ENCODE results near the gene IRS1.

Gene IRS1

DNA sequence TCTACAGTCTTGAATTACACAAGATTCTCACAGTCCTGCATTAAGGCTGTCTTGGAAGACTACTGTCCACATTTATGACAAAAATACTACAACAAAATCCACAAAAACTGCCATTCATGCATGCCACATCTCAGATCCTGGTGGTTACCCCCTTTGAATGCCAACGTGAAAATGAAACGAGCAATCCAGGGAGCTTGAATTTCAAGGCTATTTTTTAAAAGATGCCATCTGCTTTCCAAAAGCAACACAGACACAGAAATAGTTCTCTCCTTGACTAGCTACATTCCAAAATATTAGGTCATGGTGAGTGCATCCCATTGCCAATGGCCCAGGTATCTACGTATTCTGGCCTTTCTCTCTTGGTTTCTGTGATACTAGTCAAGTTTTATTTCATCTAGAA is 36.3 kb downstream of the IRS1 start:
- in situ Hi-C loops (cut with HindIII; ENCODE audit: low sequenced_read_pairs): no loop called here

DNA sequence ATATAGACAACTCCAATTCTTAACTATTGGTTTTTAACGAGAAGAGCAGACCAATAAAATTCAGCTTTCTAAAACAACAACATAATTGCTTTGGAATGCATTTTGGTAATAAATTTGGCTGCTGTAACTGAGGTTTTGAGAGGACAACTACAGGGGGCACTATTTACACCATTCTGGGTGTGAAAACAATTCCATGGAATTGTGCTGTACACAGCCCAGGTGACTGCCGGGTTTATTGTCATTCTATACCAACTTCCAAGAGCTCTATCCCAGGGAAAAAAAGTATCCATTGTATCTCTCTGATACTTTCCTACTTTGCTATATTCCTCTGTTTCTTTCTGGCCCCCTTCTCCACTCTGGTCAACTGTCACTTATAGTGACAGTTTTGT is 38.4 kb downstream of the IRS1 start:
- in situ Hi-C loops (cut with HindIII; ENCODE audit: low sequenced_read_pairs): no loop called here

DNA sequence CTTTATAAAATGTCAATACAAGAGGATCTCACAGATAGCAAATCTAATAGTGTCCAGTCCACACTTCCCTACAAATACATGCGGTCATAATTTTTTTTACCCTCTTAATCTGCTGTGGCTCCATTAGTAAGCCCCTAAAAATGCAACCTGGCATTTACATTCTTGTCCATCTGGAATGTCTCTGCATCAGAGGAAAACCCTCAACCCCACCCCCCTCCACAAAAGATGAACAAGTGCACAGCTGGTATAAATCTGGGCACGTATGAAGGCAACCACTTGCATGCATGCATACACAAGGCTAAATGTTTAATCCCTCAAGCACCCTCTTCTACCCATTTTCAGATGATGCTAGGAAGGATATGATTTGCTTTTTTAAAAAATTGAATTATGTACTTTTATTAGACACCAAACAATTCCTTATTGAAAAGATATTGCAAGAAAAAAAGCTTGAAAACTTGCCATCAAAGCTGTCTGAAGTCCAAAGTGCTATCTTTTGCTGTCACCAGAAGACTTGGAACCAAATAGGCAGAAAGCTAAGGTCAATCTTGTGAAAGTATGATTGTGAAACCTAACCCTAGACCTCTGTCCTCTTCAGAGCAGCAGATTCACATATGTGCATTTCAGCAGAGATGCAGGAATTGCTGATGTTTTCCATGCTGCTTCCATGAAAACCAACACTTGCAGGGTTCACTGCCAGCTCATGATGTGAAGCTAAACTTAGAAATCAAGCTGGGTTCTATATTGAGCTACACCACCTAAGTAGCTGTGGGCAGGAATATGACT is 39.0 kb downstream of the IRS1 start:
- in situ Hi-C loops (cut with HindIII; ENCODE audit: low sequenced_read_pairs): no loop called here

DNA sequence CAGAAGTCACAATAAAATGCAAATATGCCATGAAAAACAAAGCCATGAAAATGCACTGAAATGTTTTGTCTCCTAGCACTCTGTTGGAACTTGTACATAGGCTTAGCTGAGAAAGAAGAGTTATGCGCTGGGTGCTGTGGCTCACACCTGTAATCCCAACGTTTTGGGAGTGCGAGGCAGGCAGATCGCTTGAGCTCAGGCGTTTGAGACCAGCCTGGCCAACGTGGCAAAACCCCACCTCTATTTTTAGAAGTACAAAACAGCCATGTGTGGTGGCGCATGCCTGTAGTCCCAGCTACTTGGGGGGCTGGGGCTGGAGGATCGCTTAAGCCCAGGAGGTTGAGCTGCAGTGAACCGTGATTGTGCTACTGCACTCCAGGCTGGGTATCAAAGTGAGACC is 39.9 kb downstream of the IRS1 start:
- in situ Hi-C loops (cut with HindIII; ENCODE audit: low sequenced_read_pairs): no loop called here

DNA sequence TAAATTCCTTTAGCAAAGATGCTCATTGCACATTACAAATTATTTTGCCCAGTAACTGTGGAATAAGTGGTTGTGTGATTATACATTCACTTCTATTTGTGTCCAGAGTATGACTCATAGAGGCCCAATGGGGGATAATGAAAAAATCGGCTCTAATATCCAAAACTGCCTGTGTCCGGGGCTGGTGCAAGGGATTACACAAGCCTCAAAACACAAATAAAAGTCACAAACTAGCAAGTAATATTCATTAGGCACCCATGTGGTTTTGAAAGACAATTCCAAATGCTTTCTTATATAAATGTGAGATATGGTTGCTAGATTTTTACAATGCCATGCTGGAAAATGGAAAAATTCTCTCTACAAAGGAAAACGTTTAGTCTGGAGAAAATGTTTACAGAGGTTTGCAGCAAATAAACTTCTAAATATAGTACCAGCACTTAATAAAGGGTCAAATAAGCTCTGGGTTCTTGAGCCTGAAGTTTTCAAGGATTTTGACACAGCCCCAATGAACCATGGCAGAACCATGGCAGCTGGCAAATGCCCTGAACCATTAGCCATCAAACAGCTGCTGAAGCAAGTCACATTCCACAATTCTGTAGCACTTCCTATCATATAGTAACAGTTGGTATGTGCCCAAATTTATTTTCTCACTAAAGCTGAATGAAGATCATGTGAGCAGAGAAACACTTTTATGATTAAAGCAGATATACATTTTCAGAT is 40.5 kb downstream of the IRS1 start:
- in situ Hi-C loops (cut with HindIII; ENCODE audit: low sequenced_read_pairs): no loop called here

DNA sequence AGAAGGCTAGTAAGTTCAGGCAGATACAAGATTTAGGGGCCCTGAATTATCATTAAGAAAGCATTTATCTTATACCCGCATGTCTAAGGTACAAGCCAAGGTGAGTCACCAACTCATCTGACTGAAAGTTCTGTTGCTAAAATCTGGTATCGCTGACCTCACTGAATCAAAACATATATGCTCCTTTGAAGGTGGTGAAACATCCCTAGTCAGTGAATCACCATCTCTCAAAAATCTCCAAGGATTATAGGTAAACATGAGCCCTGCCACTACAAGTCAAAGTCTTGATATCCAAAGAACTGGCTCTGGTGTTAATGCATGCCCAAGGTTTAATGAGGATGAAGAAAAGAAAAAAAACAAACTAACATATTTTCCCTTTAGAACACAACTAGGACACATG is 43.5 kb downstream of the IRS1 start:
- in situ Hi-C loops (cut with HindIII; ENCODE audit: low sequenced_read_pairs): no loop called here

DNA sequence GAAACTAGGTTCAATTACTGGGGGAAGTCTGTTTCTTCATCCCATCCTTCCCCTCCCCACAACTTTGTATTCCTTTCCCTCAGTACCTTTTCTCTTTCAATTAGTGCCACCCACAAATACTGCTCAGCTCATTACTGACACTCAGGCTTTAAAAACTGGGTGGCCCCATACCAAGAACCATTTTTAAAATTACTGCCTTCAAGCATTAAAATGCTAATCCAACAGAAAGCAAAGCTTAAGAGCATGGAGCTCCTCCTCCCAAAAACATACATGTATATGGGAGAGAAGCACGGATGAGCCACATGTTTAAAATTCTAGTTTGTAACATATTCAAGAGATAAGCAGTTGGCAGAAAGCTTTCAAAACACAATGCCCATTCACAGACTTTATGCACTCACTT is 44.0 kb downstream of the IRS1 start:
- in situ Hi-C loops (cut with HindIII; ENCODE audit: low sequenced_read_pairs): no loop called here

DNA sequence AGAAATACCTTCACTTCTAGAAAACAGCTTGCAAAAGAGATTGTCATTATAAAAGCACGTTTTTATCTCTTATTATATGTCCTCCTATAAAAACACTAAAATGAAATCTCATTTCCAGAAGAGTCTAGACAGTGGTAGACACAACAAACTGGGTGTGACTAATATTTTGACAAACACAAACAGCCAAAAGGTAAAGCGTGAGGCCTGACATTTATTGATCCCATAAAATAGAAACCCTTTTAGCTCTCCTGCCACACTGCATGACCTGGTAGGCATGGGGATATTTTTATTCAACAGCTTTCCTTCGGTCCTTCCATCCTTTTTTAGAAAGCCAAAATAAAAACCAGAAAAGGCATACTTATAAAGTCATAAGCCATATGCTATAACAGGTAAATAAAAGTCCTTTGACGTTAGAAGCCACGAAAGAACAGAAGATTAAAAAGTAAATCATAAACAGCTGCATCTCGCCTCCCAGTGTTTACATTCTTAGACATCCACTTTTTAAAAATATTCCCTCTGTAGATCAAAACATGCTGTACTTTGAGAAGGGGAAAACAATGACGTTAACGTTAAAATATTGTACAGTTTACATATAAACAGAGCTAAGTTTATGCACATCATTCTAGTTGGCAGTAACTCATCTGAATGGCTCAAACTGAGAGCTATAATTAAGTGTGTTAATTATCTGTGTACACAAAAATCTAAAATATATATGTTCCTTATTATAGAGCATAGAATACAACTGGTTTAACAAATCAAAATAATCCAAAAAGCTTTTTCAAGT is 44.6 kb downstream of the IRS1 start:
- in situ Hi-C loops (cut with HindIII; ENCODE audit: low sequenced_read_pairs): no loop called here

DNA sequence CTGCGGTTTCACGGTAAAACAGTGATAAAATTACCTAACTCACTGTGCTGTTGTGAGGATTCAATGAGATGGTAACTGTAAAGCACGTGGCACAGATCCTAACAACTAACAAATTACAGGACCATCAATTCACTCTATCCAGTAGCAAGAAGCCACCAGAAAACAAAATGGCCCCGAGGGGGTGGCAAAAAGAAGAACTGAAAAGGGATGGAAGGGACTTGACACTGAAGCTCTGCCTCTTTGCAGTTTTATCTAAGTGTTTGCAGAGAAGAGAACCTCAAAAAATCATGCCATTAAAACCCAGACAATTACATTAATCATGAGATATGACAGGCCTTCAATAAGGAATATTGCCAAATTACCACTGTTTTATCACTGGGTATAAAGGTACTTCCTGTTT is 46.7 kb downstream of the IRS1 start:
- in situ Hi-C loops (cut with HindIII; ENCODE audit: low sequenced_read_pairs): no loop called here

DNA sequence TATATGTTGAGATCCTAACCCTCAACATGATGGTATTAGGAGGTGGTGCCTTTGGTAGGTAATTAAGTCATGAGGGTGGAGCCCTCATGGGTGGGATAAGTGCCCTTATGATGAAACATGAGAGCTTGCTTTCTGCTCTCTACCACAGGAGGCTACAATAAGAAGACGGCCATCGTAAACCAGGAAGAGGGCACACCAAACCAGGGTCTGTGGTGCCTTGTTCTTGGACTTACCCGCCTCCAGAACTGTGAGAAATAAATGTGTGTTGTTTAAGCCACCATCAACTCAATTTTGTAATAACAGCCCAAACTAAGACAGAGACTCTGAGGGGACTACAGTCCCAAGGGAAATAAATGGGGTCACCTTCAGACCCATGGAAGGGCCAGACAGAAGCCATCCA is 52.3 kb downstream of the IRS1 start:
- in situ Hi-C loops (cut with HindIII; ENCODE audit: low sequenced_read_pairs): no loop called here

DNA sequence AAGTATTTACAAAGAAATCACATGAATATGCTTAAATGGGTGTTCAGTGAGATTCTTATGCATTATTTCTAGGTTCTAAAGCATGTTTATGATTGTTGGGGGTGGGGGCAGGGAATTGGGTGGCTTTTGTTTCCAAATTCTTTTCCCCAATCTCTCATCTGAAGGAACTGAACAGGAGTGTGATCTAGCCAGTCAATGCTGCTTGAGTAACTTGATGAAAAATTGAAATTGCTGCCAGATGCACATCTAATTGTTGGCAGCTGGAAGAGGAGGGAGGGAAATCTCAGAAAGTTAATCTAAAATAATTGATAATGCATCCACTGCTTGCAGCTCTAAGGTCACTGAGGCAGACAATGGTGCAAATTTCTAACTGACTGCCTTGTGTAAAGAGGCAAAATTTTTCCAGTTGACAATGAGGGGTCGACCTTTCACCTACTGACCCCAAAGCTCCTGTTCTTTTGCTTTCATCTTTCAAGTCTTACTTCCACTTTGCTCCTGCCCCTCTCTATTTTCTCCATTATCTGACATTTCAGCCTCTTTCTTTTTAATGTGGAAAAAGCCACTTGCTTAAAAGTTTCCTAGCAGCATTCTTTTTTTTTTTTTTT is 53.3 kb downstream of the IRS1 start:
- in situ Hi-C loops (cut with HindIII; ENCODE audit: low sequenced_read_pairs): no loop called here

DNA sequence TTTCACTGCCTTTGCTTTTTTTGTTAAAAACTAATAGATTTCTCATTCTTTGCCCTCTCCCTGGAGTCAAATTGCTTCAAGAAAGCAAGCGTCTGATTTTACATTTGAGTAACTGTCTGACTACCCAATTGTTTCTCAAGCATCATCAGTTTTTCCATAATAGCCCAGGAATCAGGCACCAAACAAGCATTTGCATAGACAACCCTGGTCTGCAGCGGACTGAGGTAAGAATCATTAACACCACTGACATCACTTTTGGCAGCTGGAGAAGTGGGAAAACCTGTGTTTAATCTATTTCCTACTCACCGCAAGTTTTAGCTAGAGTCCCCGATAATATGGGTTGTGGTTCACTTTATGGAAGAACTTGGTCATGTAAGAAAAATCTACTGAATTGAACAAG is 55.7 kb downstream of the IRS1 start:
- in situ Hi-C loops (cut with HindIII; ENCODE audit: low sequenced_read_pairs): no loop called here

DNA sequence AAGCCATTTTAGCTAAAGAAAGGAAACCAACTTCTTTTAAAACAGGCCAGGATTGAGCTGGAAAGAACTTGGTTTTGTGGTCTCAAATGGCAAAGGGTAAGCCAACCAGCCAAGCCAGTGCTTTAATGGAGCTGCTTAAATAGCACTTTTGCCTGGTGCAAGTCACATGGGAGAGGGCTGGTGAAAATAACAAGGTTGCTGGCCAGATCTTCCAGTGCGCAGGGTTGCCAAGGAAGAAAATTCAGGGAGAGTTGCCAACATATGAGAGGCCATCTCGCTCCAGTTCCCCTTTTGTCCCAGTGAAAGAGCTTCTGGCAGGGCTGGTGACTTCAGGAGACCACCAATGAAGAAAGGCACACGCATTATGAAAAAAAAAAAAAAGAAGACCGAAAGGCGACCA is 57.3 kb downstream of the IRS1 start:
- in situ Hi-C loops (cut with HindIII; ENCODE audit: low sequenced_read_pairs): no loop called here

DNA sequence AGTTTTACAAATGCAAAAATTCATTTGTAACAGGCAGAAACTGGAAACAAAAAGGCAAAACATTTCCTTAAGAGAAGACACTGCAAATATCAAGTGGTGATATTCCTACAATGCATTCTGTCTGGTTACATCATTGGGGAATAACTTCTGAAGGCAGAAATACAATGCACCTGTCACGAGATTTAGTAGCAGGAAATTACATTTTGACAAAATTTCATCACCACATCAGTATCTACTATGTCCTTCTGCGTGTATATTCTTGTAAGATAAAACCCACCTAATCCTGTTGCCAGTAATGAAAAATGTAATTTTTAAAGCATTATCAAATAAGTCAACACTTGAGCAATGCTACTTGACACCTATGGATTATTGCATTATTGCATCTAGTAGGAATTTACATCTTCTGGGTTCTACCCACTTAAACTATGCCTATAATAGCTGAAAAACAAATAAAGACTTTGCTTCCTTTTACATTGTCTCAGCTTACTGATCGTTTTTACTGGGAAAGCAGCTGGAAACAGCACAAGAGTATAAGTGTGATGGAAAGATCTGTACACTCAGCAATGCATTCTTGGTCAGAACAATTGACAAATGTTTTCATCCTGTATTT is 59.5 kb downstream of the IRS1 start:
- in situ Hi-C loops (cut with HindIII; ENCODE audit: low sequenced_read_pairs): no loop called here

DNA sequence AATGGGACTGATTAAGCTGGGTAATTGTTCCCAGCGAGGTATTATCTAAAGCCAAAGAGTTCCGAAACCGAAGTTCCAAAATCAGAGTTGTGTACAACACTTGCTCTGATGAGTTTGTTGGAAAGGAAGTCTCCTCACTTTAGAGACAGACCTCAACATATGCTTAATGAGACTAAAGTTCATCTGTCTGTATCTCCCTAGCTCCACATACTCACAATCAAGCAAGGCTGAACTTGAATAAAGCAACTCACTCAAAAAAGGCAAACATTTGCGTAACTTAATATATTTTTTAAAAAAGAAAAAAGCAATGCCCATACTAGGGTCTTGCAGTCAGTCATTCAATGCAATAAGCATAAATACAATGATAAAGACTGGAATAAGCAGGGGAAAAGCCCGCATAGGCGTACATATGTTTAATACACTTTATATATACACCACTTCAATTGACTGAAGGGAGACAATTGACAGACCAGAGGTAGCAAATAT is 60.0 kb downstream of the IRS1 start:
- in situ Hi-C loops (cut with HindIII; ENCODE audit: low sequenced_read_pairs): no loop called here

DNA sequence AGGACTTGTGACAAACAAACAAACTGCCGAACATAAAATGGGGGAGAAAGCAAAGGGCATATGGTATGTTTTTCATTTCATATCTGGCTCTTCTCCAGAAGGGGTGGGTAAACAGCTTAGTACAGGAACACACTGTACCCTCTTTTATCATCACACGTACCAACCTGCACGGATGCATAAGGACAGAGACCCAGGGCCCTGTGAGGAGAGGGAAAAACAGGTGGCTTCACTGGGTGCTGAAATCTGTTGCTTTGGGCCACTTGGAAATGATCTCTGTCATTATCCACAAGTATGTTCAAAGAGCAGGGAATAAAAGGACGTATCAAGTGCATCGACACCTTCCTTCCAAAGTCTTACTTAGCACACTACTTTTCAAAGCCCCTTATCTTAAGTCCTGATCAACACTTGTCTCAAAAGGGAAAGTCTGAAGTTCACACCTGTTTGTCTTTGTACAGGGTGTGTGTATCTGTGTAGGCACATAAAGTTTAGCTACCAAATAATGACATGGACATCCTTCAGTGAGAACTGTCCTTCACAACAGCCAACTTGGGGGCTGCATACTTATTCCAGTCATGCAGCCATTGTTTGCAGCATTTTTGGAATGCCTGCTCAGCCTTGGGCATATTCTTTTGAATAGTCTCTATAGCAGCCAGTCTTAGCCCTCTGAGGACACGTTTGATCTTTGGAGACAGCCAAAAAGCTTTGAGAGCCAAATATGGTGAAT is 60.6 kb downstream of the IRS1 start:
- in situ Hi-C loops (cut with HindIII; ENCODE audit: low sequenced_read_pairs): no loop called here

DNA sequence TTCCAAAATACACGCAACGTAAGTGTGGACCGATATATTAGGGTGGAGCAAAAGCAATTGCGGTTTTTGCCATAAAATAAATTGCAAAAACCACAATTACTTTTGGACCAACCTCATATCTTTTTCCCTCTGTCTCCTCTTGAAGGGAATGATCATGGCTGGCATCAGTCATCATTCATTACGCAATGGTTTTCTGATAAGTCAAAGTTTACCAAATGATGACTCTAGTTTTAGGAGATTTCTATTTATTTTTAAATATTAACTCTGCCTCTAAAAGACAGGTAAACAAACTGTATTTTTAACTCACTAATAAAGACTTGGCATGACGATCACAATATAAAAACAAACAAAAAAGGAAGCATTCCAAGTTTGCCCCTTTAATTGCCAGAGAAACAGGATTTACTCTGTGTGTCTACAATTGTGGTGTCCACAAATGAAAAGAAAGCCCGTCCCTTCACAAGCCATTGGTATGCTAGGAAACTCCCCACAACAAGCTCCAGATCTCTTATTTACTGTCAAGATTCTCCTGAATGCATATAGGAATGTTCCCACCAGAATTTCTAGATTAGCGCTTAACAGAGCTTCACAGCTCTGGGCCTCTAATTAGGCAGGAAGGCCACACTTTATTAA is 61.3 kb downstream of the IRS1 start:
- in situ Hi-C loops (cut with HindIII; ENCODE audit: low sequenced_read_pairs): no loop called here

DNA sequence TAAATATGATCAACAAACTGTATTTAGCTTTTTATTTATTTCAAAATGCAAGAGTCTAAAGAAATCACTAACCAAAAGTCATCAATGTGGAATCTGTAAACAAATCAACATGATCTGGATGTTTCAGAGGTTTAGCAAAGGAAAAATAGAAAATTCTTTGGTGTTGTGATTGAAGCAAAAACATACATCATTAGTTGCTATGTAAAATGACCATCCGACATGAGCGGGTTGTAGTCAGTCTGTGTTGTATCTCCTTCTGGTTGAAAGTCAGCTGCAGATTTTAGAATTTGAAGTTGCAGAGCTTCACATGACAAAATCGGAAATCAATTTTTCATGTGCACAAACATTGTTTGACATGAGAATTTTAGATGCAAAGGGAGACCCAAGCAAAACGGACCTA is 63.2 kb downstream of the IRS1 start:
- in situ Hi-C loops (cut with HindIII; ENCODE audit: low sequenced_read_pairs): no loop called here

DNA sequence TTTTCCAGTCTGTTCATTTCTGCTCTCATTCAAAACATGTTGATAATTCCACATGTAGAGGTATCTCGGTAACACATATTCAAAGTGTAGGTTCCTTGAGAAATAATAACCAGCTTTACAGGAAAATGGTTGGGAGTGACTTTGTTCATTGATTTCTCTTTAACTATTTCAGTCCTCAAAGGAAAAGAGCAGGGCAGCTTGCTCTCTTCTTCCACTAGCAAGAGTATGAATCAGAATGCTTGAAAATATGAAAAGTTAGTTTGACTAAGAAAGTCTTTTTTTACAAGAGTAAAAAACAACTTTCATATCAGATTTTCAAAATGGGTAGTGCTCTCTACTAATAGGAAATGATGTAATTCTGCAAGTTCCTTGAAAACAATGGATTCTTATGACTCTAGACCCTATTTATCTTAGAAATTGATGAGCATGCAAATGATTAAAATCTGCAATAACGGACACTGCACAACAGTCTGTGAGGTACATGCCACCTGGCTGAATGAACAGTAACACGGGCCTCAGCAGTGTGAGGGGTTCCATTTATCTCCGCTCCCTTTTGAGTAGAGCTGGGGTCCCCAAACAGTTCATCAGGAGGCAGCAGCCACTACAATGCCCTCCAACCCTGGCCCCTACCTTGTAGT is 65.6 kb downstream of the IRS1 start:
- in situ Hi-C loops (cut with HindIII; ENCODE audit: low sequenced_read_pairs): no loop called here
